GM18511 (cell line): Measurements from ENCODE around the gene REC114.

ENCODE experiments used
- ATAC-seq: cut with Tn5 transposase; IDR thresholded peaks from one replicate; pipeline ENCODE4 v1.9.1; 2021; ENCODE audit warnings: mild to moderate bottlenecking, moderate library complexity; ENCODE audit not compliant: unreplicated experiment

The REC114 gene

DNA sequence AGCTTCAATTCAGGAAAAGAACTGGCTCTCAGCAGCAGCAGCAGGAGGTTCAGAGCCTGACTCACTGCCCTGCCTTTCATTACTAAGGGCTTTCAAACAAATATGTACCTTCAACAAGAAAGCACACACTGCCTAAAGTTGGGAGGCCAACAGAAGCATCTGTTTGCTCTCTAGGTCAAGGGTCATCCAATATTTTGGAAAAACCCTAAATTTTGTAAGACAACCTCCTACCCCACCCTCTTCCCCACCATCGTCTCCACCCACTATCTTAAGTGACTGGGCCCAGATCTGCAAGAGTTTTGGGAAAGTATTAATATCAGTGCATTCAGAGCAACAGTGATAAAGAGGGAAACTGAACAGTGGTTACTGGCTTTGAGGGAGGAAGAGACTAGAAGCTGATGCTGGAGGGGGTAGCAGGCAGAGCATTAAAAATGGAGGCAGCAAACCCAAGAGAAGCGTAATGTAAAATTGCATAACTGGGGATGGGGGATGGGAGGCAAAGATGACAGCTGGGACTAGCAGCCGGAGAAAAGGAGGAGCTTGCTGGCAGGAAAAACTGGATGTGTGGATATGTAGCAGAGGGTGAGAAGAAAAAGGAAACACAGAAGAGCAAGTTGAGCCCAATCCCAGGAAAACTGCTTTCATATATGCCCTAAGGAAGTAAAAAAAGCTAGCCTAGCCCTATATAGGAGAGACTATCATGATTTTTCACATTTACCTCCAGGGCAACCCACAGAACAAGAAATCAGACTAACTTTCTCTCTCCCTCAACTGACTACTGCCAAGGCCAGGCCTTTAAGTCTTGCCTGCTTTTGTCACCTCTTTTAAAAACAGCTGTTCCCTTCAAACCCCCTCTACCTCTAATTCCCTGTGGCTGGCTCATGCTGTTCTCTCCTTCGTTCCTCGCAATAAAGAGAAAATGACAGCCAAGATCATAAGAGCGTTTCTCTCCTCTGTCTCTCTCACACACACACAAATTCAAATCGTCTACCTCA lies 158.8 kb downstream of the REC114 start:
- no peak for ATAC-seq

GRCh38 chr15:73602446-73602843 lies 159.5 kb downstream of the REC114 start:
- no peak for ATAC-seq

DNA sequence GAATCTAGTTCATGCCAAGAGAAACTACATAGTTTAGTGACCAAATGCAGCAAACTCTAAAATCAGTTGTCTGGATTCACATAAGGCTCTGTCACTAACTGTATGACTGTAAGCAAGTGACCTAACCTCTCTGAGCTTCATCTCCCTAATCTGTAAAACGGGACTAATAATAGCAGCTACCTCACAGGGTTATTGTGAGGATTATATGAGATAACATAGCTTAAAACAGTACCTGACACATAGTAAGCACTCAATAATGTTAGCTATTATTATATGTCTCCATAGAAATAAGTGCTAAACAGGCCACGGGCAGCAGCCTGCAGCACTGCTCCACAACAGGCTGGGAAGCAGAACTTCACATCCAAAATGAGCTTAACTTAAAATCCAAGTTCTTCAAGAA lies 160.0 kb downstream of the REC114 start:
- no peak for ATAC-seq

- ATAC-seq = no peak
Observed at GRCh38 chr15:73604477-73604876, 161.5 kb downstream of the REC114 start.

GRCh38 chr15:73605759-73606436 lies 162.9 kb downstream of the REC114 start:
- no peak for ATAC-seq

DNA sequence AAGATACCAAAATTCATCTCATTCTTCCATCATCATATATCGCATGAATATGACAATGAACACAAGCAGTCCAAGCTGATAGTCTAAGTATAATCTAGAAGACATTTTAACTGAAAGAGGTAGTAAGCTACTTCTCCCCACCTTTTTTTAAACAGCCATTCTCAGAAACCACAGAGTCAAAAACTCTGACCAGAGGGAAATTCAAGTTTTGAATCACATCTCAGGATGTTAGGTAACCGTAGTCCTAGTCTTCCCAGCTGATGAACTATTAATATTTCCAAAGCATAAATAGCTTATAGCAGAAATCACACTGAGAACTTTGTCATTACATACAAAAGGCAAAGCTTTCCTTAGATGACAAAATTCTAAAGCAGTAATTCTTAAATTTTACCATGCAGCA lies 164.4 kb downstream of the REC114 start:
- no peak for ATAC-seq

DNA sequence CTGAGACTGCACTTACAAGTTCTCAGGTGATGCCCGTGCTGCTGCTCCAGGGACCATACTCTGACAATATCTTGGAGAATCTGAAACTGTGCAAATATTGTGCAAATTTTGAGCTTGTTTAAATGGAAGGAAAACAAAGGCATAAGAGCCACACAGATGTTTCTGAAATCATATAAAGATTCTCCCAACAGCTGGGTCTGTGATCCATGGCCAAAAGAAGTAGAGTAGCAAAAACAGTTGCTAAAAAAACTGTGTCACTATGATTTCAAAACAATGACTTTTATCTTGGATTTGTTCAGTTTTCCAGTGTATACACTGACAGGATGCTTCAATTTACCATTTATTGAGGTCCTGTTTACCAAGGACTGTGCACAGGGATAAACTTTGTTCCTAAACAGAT lies 164.9 kb downstream of the REC114 start:
- no peak for ATAC-seq

- no peak for ATAC-seq
Observed at GRCh38 chr15:73608475-73608874, 165.5 kb downstream of the REC114 start.

DNA sequence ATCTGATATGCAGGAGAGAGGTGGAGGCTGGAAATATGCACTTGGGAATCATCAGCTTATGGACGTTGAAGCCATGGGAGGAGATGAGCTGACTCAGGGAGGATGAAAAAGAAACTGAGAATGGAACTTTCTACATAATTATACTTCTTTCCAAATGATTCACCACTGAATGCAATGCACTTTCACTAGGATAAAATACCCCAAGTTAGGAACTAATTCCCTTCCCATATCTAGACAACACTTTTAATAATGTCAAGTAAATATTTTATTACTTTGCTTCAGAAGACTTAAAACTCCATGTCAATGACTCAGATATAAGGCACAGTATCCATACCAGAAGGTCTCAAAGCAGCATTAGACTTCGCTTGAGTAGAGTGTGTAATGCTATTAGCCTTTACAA lies 166.0 kb downstream of the REC114 start:
- ATAC-seq = no peak
